ENCODE data around the gene EGFL7. TPM values are rescaled to one million over a fixed set of nuclear protein-coding genes. Genes with fewer than 3 reads are reported as not detected.

EGFL7 gene
- total RNA-seq, 1 experiment from 2014 or later, result 0.81 TPM

- peak in 1 of 2 experiments; percentile 65 for DNase-seq
- Histone ChIP-seq H3K4me3 (no peak overlapping the region; the same call in 1 of the 2 replicates), H3K4me1 (peaks cover 48% of the 10 kb centered on the region), H3K9me3 (replicated peaks) (no peaks in the 10 kb centered on the region), H3K27me3 (peaks cover 61% of the 10 kb centered on the region), H3K27ac (no peak overlapping the region), H3K36me3 (no peaks in the 10 kb centered on the region)
Measured at GRCh38 chr9:136621019-136621733, 41.5 kb upstream of the EGFL7 start.

DNA sequence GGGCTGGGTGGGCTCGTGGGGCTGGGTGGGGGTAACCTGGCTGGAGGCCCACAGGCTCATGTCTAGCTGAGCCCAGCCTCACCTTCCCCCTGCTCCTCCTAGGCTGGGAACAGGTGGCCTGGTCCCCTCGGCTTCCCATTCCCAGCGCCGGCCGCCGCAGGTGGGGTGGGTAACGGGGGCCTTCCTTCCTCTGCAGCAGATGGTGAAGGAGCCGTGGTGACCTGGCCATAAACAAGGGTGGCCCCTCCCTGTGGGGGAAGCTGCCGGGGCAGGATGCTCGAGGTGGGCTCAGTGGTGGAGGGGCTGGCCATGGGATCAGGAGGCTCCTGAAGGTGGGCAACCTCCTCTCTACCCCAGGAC lies 41.0 kb upstream of the EGFL7 start:
- Histone ChIP-seq H3K9me3 (replicated peaks) (no peaks in the 10 kb centered on the region), H3K27ac (no peak overlapping the region), H3K27me3 (peaks cover 56% of the 10 kb centered on the region), H3K4me1 (peaks cover 48% of the 10 kb centered on the region), H3K4me3 (no peak overlapping the region), H3K36me3 (no peaks in the 10 kb centered on the region)
- no peak for DNase-seq

- no peaks in the 10 kb centered on the region for H3K9me3 ChIP-seq (replicated peaks)
- H3K27me3 ChIP-seq, result peaks cover 55% of the 10 kb centered on the region
- peaks cover 49% of the 10 kb centered on the region for H3K4me1 ChIP-seq
- no peak overlapping the region for H3K4me3 ChIP-seq
- no peak overlapping the region for H3K27ac ChIP-seq
- no peaks in the 10 kb centered on the region for H3K36me3 ChIP-seq
- no peak for DNase-seq
Measured at GRCh38 chr9:136622538-136622948, 40.2 kb upstream of the EGFL7 start.

- H3K36me3 ChIP-seq, result no peaks in the 10 kb centered on the region
- no peak overlapping the region for H3K4me3 ChIP-seq
- no peaks in the 10 kb centered on the region for H3K9me3 ChIP-seq (replicated peaks)
- H3K4me1 ChIP-seq, result peaks cover 56% of the 10 kb centered on the region
- DNase-seq, result no peak
- H3K27me3 ChIP-seq, result peaks cover 53% of the 10 kb centered on the region
- peak overlapping the region; percentile 17 for H3K27ac ChIP-seq
Measured at GRCh38 chr9:136623016-136623841, 39.5 kb upstream of the EGFL7 start.

- Histone ChIP-seq H3K27ac (peak overlapping the region; percentile 17), H3K4me1 (peaks cover 56% of the 10 kb centered on the region), H3K36me3 (no peaks in the 10 kb centered on the region), H3K4me3 (no peak overlapping the region), H3K27me3 (peaks cover 51% of the 10 kb centered on the region), H3K9me3 (replicated peaks) (no peaks in the 10 kb centered on the region)
- DNase-seq, result peak; percentile 78 to 84
Measured at GRCh38 chr9:136623842-136624183, 38.9 kb upstream of the EGFL7 start.

DNA sequence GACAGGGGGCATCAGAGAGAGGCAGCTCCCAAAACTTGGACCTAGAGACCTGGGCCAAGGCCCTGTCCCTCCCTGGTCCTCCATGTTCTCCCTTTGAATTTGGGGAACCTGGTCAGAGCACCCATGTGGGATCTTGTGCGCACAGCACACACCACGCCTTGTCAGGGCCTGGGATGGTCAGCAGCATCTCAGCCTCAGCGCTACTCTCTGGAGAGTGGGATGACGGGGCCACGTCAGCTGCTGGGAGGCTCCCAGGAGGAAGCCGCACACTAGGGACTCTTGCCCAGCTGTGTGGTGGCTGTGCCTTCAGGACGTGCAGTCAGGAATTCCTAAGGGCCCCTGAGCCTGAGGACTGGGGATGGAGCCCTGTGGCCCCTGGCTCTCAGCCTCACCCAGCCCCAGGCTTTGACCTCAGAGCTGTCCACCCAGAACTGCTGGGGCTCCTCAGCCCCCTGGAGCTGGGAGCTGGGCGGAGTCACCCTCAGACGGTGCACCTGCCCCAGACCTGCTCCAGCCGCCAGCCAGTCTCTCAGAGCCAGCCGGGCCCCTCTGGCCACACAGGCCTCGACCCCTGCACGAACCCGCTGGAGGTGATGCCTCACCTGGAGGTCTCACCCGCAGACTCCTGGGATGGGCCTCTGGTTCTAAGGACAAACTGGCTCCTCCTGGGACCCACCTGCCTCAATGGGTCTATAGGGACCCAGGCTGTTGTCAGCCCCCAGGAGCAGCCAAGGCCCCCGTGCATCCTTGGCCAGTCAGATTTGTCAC lies 38.3 kb upstream of the EGFL7 start:
- H3K27me3 ChIP-seq, result peaks cover 45% of the 10 kb centered on the region
- H3K4me3 ChIP-seq, result no peak overlapping the region
- no peaks in the 10 kb centered on the region for H3K36me3 ChIP-seq
- H3K27ac ChIP-seq, result peak overlapping the region; percentile 17
- H3K4me1 ChIP-seq, result peaks cover 56% of the 10 kb centered on the region
- no peaks in the 10 kb centered on the region for H3K9me3 ChIP-seq (replicated peaks)
- peak; percentile 77 to 84 for DNase-seq

- peak; percentile 77 to 83 for DNase-seq
- no peak overlapping the region for H3K4me3 ChIP-seq
- H3K36me3 ChIP-seq, result no peaks in the 10 kb centered on the region
- peaks cover 49% of the 10 kb centered on the region for H3K4me1 ChIP-seq
- peaks cover 35% of the 10 kb centered on the region for H3K27me3 ChIP-seq
- no peaks in the 10 kb centered on the region for H3K9me3 ChIP-seq (replicated peaks)
- no peak overlapping the region for H3K27ac ChIP-seq
Measured at GRCh38 chr9:136625101-136626065, 37.3 kb upstream of the EGFL7 start.

GRCh38 chr9:136626066-136626725 lies 36.5 kb upstream of the EGFL7 start:
- no peak overlapping the region for H3K4me3 ChIP-seq
- no peak overlapping the region for H3K27ac ChIP-seq
- H3K4me1 ChIP-seq, result peaks cover 41% of the 10 kb centered on the region
- DNase-seq, result no peak
- no peaks in the 10 kb centered on the region for H3K36me3 ChIP-seq
- H3K9me3 ChIP-seq (replicated peaks), result no peaks in the 10 kb centered on the region
- H3K27me3 ChIP-seq, result peaks cover 27% of the 10 kb centered on the region

- peaks cover 38% of the 10 kb centered on the region for H3K4me1 ChIP-seq
- H3K36me3 ChIP-seq, result no peaks in the 10 kb centered on the region
- no peak overlapping the region for H3K27ac ChIP-seq
- peaks cover 19% of the 10 kb centered on the region for H3K27me3 ChIP-seq
- no peak overlapping the region for H3K4me3 ChIP-seq
- DNase-seq, result peak in 1 of 2 experiments; percentile 4
- no peaks in the 10 kb centered on the region for H3K9me3 ChIP-seq (replicated peaks)
Measured at GRCh38 chr9:136626740-136627642, 35.7 kb upstream of the EGFL7 start.

DNA sequence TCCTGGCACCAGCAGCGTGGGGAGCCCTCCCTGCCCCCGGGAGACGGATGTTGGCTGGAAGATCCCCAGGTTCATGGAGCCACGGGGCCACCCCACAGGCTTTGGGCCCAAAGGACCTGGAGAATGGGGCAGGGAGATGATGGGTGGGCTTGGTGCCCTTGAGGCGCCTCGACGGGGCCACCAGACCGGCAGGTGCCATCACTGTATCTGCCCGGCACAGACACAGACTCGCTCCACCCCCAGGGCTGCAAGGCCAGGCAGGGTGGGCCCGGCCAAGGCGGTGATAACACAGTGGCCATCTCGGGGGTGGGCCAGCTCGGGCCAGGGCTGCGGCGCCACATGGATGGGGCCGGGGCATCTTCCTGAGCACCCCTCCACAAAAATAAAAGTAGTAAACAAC lies 35.0 kb upstream of the EGFL7 start:
- no peak overlapping the region for H3K4me3 ChIP-seq
- H3K36me3 ChIP-seq, result no peaks in the 10 kb centered on the region
- DNase-seq, result no peak
- H3K27ac ChIP-seq, result no peak overlapping the region
- peaks cover 38% of the 10 kb centered on the region for H3K4me1 ChIP-seq
- no peaks in the 10 kb centered on the region for H3K9me3 ChIP-seq (replicated peaks)
- H3K27me3 ChIP-seq, result peaks cover 14% of the 10 kb centered on the region

DNA sequence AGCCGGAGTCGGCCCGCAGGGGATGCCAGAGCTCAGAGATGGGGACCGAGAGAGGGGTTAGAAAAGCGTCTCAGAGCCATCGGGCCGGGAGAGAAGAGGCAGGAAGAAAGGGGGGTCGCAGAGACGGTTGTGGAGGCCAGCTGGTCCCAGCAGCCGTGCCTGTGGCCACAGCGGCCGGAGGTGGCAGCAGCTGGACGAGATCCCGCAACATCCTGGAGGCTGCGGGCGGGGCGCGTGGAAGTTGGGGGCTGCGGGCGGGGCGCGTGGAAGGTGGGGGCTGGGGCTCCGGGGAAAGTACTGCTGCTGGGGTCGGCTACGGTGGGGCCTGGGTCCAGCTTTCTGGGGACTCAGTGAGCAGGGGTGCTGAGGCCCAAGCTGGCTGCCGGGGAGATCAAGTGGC lies 34.4 kb upstream of the EGFL7 start:
- DNase-seq, result peak in 1 of 2 experiments; percentile 59

DNA sequence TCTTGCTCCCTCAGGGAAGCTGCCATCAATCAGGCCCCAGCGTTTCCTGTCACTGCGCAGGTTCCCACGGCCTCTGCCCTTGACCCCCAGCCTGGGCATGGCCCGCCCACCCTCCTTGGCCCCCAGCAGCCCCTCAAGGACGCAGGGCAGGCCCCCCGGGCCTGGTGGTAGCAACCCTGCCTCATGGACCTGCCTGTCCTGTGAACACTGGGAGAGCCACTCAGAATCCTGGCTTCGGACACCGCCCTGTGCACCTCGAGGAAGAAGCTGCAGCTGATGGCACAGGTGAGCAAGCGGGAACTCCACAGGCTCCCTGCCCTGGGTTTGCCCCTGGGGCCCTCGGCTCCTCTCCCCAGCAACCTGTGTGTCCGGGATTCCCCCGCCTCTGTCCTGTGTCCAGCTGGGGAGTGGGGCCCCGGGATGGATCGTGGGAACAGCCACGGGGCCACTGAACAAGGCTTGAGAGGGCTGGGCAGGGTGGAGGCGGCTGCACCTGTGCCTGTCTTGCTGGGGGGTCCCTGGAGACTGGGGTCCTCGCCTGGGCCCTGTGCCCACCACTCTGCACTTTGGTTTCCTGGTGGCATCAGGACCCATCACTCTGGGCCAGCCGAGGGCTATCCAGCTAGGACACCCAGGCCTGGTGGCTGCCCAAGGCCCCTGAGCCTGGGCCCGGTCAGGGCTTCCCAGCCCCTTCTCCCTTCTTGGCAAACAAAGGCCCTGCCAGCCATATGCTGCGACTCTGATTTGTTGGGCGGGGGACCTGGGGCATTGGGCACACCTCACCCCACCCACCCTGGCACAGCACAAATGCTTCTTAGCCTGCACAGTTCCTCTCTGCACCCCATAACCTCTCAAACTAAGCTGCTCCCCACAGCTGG lies 33.5 kb upstream of the EGFL7 start:
- Histone ChIP-seq H3K27me3 (peaks cover 14% of the 10 kb centered on the region), H3K4me1 (peaks cover 26% of the 10 kb centered on the region), H3K4me3 (no peak overlapping the region), H3K9me3 (replicated peaks) (no peaks in the 10 kb centered on the region), H3K36me3 (no peaks in the 10 kb centered on the region), H3K27ac (no peak overlapping the region)
- no peak for DNase-seq

More for the DNA sequence above, 34.4 kb upstream of the EGFL7 start:
- Histone ChIP-seq H3K4me3 (no peak overlapping the region), H3K36me3 (no peaks in the 10 kb centered on the region), H3K9me3 (replicated peaks) (no peaks in the 10 kb centered on the region), H3K27me3 (peaks cover 14% of the 10 kb centered on the region), H3K4me1 (peaks cover 36% of the 10 kb centered on the region), H3K27ac (no peak overlapping the region)
